Measurements from ENCODE around the gene LASP1.

- TF ChIP-seq EGR1 (IDR thresholded peaks at IDR 0.05) (no peak), RAD21 (IDR thresholded peaks at IDR 0.05; ENCODE audit: low read depth) (no peak), USF1 (IDR thresholded peaks at IDR 0.05) (no peak), TAF1 (IDR thresholded peaks at IDR 0.05; ENCODE audit: low read depth) (no peak), CEBPB (IDR thresholded peaks at IDR 0.05) (no peak), EP300 (IDR thresholded peaks at IDR 0.05; ENCODE audit: borderline replicate concordance) (no peak), YY1 (IDR thresholded peaks at IDR 0.05; ENCODE audit: low read depth) (no peak), FOXM1 (IDR thresholded peaks at IDR 0.05; ENCODE audit: borderline replicate concordance, low read depth) (no peak), CREB1 (IDR thresholded peaks at IDR 0.05; ENCODE audit: low read depth) (no peak)
These were observed 20.8 kb upstream of the LASP1 start for GRCh38 chr17:38848939-38849605.
